Measurements from ENCODE around the gene ZFHX2.

Gene ZFHX2

DNA sequence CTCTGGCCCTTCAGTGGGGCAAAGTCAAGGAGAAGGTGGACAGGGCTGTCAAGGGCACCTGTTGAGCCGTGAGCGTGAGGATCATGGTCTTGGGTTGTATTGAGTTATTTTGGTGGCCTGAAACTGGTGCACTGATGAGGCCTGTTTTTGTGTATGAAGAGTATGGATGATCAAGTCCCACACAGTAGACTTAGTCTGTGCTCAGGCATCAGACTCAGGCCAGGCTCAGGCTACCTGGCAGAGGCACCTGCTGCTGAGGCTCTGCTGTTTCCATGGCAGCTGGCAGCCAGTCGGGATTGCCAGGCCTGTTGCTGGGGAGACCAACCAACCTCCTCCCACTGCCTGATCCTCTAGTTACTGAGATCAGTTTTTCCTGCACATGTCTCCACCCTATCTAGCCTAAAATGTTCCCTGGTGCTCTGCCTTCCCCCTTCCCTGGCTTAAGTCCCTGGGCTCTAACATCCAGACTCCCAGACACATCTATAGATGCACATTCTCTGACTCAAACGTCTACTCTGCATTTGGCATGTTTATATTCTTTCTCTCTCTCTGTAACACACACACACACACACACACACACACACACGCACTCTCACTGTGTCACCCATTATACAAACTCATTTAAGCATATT, 21.9 kb upstream of the ZFHX2 start:
- DNase-seq = peak in 30 of 56 donors; percentile 24 to 82 (median 48)

- DNase-seq = no peak
Observed at GRCh38 chr14:23572836-23573235, 21.3 kb upstream of the ZFHX2 start.

DNA sequence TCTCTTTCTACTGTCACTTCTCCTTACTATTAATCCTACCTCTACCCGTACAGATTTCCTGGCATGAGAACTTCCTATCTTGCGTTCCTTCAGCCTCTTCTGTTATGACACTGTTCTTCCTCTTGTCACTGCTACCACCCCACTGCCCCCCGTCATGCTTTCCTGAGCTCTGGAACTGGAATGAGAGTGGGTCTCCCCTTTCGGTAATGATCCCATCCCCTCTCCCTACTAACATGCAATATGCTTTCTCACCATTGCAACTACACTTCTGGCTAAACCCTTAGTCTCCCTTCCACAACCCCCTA, 20.9 kb upstream of the ZFHX2 start:
- no peak for DNase-seq

- no peak for DNase-seq
Observed at GRCh38 chr14:23571701-23572523, 20.3 kb upstream of the ZFHX2 start.

GRCh38 chr14:23570806-23571483, 19.4 kb upstream of the ZFHX2 start:
- no peak for DNase-seq

- peak in 44 of 56 donors; percentile 30 to 95 (median 72) for DNase-seq
Observed at GRCh38 chr14:23569443-23570151, 18.0 kb upstream of the ZFHX2 start.

DNA sequence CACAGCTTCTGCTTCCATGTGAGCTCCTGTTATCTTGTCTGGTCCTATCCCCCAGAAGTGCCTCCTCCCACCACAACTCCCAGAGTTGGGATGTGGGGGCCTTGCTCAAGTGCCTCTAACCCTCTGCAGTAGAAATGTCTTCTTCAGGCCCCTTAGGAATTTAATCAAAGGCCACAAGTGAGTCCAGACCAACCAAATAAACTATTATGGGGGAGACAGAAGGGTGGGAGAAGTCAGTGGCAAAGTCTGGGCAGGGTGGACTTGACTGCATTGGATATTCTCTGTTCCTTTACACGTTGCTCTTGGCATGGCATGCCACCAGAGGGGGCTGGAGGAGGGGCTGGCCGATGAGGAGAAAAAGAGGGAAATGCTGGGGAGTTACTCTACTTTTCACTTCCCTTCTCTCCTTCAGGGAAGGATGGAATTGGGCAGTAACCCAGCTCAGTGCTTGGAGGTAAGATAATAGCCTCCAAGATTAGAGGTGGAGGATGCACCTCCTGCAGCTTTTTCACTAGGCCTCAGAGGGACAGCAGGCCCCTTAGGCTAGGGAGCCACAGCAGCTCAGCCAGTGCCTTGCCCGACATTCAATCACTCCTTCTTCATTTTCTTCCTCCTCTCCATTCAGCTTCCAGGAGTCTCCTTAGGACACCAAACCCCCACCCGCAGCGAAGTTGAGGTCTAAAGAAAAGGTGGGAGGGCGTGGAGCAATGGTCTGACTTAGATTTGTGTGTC, 17.2 kb upstream of the ZFHX2 start:
- peak in 12 of 56 donors; percentile 23 to 71 (median 42) for DNase-seq

DNA sequence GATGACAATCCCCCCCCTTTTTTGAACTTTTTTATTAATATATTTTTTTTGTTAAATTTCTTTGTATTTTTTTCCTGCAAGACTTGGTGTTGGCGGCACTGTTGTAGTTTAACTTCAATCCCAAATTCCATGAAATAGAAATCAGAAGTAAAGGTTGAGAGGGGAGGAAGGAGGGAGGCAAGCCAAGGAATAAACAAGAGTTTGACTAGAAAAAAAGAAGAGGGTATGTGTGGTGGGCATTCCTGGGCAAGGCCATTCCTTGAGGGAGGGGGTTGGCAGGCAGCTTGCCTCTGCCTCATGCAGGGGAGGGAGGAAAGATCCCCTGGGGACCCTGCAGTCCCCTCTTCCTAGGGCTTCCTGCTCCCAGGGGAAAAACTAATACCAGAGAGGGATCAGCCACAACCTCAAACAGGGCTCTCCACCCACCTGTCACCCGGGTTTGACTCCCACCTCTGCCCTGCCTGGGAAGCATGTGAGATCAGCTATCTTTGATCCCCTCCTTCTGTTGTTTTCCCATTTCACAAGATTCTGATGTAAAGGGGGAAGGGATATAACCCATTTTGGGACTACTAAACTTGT, 16.5 kb upstream of the ZFHX2 start:
- peak in 15 of 56 donors; percentile 24 to 71 (median 58) for DNase-seq

DNA sequence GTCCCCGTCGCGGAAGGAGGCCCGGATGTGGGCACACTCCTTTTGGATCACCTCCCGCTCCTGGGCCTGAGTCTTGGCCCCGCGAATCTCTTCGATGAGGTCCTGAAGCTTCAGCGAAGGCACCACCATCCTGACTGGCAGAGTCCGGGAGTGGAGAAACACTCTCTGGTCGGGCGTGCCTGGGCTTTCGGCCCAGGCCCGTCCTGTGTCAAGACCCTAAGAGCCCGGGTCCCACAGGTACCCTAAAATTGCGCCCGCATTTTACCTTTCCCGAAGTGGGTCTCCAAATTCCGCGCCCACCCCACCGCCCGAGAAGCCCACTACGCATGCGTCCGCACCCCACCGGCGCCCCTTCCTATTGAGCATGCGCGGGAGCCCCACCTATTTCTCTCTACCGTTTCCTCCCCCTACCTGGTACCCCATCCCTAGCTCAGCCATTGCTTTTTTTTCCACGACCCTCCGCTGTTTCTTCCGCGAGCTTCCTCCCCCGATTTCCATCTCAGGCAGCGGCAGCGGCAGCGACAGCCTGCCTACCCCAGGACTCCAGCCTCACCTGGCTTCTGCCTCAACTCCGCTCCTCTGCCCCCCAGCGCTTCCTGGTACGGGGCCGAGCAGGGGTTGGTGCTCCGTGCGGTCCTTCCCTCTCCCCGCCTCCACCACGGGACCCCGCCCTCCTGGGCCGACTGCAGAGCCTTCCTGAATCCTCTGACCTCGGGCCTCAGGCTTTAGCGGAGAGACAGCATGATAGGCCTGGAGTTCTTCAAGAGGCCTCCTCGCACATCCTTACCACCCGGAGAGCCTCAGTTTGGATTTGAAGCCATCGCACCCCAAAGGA, 15.8 kb upstream of the ZFHX2 start, which contains the start of gene AP1G2:
TSS of gene AP1G2 (minus strand) at position 606 of the 835 bp plus-strand sequence. CDS start at position 129, 477 bp downstream.
- DNase-seq = peak in 51 of 56 donors; percentile 44 to 85 (median 72)

- DNase-seq = peak in 2 of 56 donors; percentile 36 to 61
Observed at GRCh38 chr14:23566778-23567185, 15.2 kb upstream of the ZFHX2 start.

DNA sequence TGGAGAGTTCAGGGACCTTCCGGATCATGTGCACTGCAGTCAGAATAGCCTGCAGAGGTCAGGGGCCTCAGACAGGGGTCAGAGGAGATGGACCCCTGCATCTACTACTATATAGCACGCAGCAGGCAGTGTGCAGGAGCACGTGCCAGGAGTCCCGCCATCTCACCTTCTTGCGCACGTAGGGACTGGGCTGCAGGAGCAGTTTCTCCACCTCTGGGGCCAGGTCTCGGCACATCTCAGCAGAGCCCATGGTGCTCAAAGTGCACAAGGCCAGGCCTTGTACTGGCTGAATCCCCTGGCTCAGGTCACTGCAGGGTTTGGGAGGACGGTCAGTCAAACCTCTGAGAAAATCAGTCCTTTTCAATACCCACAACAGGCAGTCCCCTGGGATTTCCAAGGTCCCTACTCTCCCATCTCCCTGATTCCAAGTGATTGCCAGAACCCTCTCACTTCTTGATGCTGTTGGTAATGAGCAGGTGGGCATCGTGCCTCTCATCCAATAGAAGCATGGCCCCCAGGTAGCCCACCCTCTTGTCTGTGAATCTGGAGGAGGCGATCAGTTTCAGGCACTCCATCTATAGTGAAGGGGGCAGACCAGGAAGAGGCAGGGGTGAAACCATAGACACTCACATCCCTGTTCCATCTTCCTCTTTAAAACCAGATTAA, 14.7 kb upstream of the ZFHX2 start:
- no peak for DNase-seq

- DNase-seq = no peak
Observed at GRCh38 chr14:23565626-23566025, 14.1 kb upstream of the ZFHX2 start.

- no peak for DNase-seq
Observed at GRCh38 chr14:23564876-23565275, 13.3 kb upstream of the ZFHX2 start.

DNA sequence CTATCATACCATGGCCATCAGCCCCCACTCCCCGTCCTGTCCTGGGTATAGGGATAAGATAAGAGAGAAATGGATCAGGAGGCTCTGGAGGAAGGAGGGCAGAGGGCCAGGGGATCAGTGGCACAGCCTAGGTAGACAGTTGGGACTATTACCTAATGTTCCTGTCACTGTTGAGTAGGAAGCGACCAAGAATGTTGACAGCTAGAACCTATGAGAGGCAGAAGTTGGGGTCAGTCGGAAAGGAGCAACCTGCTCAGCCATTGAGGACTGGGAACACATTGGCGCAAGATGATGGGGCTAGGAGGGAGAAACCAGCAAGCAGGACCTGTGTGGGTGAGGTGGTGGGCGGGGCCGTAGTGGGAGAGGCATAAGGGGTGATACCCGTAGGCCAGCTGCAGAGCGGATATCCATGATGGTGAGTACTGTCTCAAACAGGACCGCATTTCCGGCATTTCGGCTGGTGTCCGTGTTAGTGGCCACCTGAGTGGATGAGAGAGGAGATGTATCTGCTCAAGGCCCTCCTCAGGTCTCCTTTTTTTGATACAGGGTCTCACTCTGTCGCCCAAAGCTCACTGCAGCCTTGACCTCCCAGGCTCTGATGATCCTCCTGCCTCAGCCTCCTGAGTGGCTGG, 12.7 kb upstream of the ZFHX2 start:
- DNase-seq = no peak

DNA sequence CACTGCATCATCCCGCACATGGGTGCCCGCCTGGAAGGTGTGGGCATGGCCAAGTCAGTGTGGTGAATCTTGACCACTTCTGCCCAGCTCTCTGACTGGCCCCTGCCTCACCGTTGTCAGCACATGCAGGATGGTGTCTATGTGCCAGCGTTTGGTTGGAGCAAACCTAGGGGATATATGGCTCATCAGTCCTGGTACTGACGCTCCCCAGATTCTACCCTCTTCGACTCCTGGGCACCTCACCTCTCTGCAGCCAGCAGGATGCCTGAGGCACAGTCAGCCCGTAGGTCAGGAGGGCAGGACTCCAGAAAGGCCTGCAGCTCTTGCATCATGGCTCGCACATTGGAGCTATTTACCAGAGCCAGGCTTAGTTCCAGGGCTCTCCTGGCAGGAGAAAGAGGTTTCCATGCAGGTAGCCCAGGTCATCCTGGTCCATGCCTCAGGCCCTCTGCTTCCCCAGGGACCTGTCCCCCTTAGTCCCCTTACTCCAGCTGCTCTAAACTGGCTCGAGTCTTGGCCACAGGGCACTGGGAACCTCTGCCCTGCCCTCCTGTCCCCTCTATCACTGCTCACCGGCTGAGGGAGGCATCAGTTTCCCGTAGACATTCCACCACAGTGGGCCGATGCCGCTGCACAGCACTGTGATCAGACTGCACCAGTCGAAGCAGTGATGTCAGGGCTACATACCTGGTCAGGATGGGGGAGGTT, 12.1 kb upstream of the ZFHX2 start:
- no peak for DNase-seq

DNA sequence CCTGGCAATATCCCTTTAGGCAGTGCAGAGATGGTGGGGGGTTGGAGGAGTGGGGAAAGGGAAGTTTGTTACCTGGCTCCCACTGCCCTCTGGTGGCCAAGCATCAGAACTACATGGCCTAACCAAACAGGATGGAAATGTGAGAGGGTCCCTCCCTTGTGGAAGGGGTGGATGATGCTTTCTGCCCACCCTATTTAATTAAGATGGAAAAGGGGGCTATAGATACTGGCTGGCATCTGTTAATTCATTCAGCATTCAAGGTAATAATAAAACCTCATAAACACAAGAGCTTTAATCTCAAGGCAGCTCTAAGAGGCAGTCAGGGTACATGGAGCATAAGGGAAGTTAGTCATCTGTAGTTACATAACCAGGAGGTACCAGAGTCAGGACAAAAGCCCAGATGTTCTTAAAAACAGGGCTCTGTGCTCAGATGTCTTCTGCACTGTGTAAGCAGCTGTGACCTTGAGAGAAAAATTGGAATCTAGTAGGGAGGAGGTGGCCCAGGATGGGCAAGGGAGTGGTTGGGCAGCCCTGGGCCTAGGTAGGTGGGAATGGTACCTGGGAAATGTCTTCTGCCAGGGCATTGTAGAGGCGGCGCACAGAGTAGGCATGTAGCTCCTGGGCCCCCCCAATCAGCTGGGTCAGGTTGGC, 11.4 kb upstream of the ZFHX2 start:
- peak in 26 of 56 donors; percentile 18 to 76 (median 40) for DNase-seq

Data from nucleus accumbens (tissue), 56 donors.